ENCODE data around the gene RABEPK.
"Not testable (repeated sequence)": the region's sequence is repeated elsewhere in the genome, so short reads cannot be mapped to it uniquely, and the experiment has no call there.

Gene RABEPK

GRCh38 chr9:125194466-125194865 lies 5.9 kb upstream of the RABEPK start:
- DNase-seq (ENCODE audit: low read depth), result not testable (repeated sequence)

- DNase-seq (ENCODE audit: low read depth), result not testable (repeated sequence)
Observed at GRCh38 chr9:125195591-125195990, 4.8 kb upstream of the RABEPK start.

- no peak for DNase-seq (ENCODE audit: low read depth)
Observed at GRCh38 chr9:125202846-125203618, 2.7 kb downstream of the RABEPK start.

- DNase-seq (ENCODE audit: low read depth), result no peak
Observed at GRCh38 chr9:125204477-125204876, 4.1 kb downstream of the RABEPK start.

- no peak for DNase-seq (ENCODE audit: low read depth)
Observed at GRCh38 chr9:125214186-125214585, 13.8 kb downstream of the RABEPK start.

- no peak for DNase-seq (ENCODE audit: low read depth)
Observed at GRCh38 chr9:125218621-125219020, 18.3 kb downstream of the RABEPK start.

GRCh38 chr9:125224858-125225257 lies 24.5 kb downstream of the RABEPK start:
- not testable (repeated sequence) for DNase-seq (ENCODE audit: low read depth)

GRCh38 chr9:125227761-125228160 lies 27.4 kb downstream of the RABEPK start:
- DNase-seq (ENCODE audit: low read depth), result no peak

- peak; percentile 77 for DNase-seq (ENCODE audit: low read depth)
Observed at GRCh38 chr9:125233678-125234077, 33.3 kb downstream of the RABEPK start.

- not testable (repeated sequence) for DNase-seq (ENCODE audit: low read depth)
Observed at GRCh38 chr9:125234099-125234498, 33.8 kb downstream of the RABEPK start.

- no peak for DNase-seq (ENCODE audit: low read depth)
Observed at GRCh38 chr9:125235804-125236519, 35.6 kb downstream of the RABEPK start.

- not testable (repeated sequence) for DNase-seq (ENCODE audit: low read depth)
Observed at GRCh38 chr9:125236520-125237159, 36.3 kb downstream of the RABEPK start.

GRCh38 chr9:125238127-125238914 lies 38.0 kb downstream of the RABEPK start:
- DNase-seq (ENCODE audit: low read depth), result no peak

GRCh38 chr9:125238915-125239446 lies 38.6 kb downstream of the RABEPK start:
- DNase-seq (ENCODE audit: low read depth), result no peak

- no peak for DNase-seq (ENCODE audit: low read depth)
Observed at GRCh38 chr9:125239631-125240597, 39.6 kb downstream of the RABEPK start.

- no peak for DNase-seq (ENCODE audit: low read depth)
Observed at GRCh38 chr9:125240649-125240999, 40.3 kb downstream of the RABEPK start.

- DNase-seq (ENCODE audit: low read depth), result peak; percentile 95
Observed at GRCh38 chr9:125241000-125241862, 40.9 kb downstream of the RABEPK start, which contains the start of gene HSPA5. Gene HSPA5, minus strand, starts transcription at chr9:125241343. Its CDS starts 217 bp downstream, at chr9:125241126.

GRCh38 chr9:125241863-125242739 lies 41.8 kb downstream of the RABEPK start:
- DNase-seq (ENCODE audit: low read depth), result no peak

Measured in HS-27A (cell line).